K562 (cell line): Measurements from ENCODE around the gene LRRC25. TPM values are rescaled to one million over a fixed set of nuclear protein-coding genes. Genes with fewer than 3 reads are reported as not detected.

Source experiments
- CHD7 ChIP-seq: fragments of 200-600 bp; sonication (generic); IDR thresholded peaks from one replicate; pipeline ENCODE4 v1.6.1; 2012; ENCODE audit warnings: mild to moderate bottlenecking, low read depth, low read length, inconsistent platforms
- DPF2 ChIP-seq: fragments of 450-650 bp; IDR thresholded peaks from 2 replicates; pipeline ENCODE4 v1.6.1; 2016
- GATAD2B ChIP-seq: fragments of 450-650 bp; IDR thresholded peaks from 2 replicates; pipeline ENCODE4 v1.6.1; 2017; ENCODE audit warnings: mild to moderate bottlenecking, borderline replicate concordance
- KLF16 ChIP-seq: IDR thresholded peaks from 2 replicates; pipeline ENCODE4 v1.6.1; 2016; ENCODE audit warnings: antibody characterized with exemption
- TBP ChIP-seq: optimal IDR thresholded peaks from 2 replicates; pipeline ENCODE3; 2011; ENCODE audit warnings: low read depth, low read length, improper control_type of control experiment
- ZNF124 ChIP-seq: sonication (generic); formaldehyde crosslinking; IDR thresholded peaks from 2 replicates; pipeline ENCODE4 v1.8.1; 2022; ENCODE audit warnings: missing genetic modification reagents
- ZNF263 ChIP-seq: sonication (generic); formaldehyde crosslinking; IDR thresholded peaks from 2 replicates; pipeline ENCODE4 v1.8.0; 2022; ENCODE audit warnings: mild to moderate bottlenecking, missing genetic modification reagents, borderline replicate concordance
- polyA plus RNA-seq, 8 experiments: library from polyadenylated mRNA; depleted of rRNA in 4 of 8; stranded (reverse) in 5 of 8; unstranded in 3 of 8; fragments of >200 nt; fragmentation: Nextera tagmentation in 2 of 8; fragmentation: Illumina TruSeq in 1 of 8; extraction: Ambion mirVana in 2 of 8; extraction: Trizol in 1 of 8; gene quantifications; 2 replicates each; pipeline versions ENCODE4 v1.2.1 to v1.2.3, GENCODE V29; 2011 to 2014; ENCODE audit warnings: inconsistent platforms in 1 of 8, missing spikeins in 1 of 8
- total RNA-seq, 7 experiments: library from RNA; depleted of rRNA in 6 of 7; stranded (reverse); fragments of >200 nt in 6 of 7; fragmentation: Illumina TruSeq in 2 of 7; extraction: Trizol in 2 of 7; gene quantifications; 2 replicates each; pipeline versions ENCODE4 v1.2.1 to v1.2.3, GENCODE V29; 2011 to 2021; ENCODE audit warnings: low replicate concordance in 1 of 7
- TF ChIP-seq, protein P1 (sequence below): fragments of 250-450 bp; sonication (Bioruptor Pico); IDR thresholded peaks from 2 replicates; pipeline ENCODE4 v1.5.0; 2022; ENCODE audit warnings: mild to moderate bottlenecking
- TF ChIP-seq, protein P2 (sequence below): fragments of 250-450 bp; sonication (Bioruptor Pico); IDR thresholded peaks from 2 replicates; pipeline ENCODE4 v1.8.0; 2021; ENCODE audit warnings: moderate library complexity, mild to moderate bottlenecking, inconsistent platforms
- TF ChIP-seq, protein P3 (sequence below): fragments of 450-650 bp; IDR thresholded peaks from 2 replicates; pipeline ENCODE4 v1.6.1; 2016; ENCODE audit warnings: missing biosample characterization, missing genetic modification characterization

Gene LRRC25
- total and polyA plus RNA-seq, 9 of the 15 experiments (the other 6 are each of a cell fraction or from before 2014, with no cell fraction given) = 0.07 to 0.36 (median 0.10) TPM; not detected in 3

DNA sequence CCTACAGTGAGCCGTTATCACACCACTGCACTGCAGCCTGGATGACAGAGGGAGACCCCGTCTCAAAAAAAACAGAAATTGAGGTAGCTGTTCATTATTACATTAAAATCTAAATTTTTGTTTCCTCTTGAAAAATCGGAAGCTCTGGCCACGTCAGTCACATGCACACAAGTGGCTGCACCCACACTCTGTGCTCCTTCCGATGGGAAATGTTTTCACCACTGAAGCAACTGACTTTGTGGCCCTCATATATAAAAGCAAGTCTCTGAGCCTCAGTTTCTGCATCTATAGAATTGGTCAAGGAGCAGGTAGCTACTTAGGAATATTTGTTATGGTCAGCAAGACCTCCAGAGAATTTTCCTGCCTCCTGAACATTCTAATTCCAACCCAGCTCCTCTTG is 4.5 kb downstream of the LRRC25 start (continued):
- no peak for TF ChIP-seq CHD7
- TF ChIP-seq, protein P1, sequence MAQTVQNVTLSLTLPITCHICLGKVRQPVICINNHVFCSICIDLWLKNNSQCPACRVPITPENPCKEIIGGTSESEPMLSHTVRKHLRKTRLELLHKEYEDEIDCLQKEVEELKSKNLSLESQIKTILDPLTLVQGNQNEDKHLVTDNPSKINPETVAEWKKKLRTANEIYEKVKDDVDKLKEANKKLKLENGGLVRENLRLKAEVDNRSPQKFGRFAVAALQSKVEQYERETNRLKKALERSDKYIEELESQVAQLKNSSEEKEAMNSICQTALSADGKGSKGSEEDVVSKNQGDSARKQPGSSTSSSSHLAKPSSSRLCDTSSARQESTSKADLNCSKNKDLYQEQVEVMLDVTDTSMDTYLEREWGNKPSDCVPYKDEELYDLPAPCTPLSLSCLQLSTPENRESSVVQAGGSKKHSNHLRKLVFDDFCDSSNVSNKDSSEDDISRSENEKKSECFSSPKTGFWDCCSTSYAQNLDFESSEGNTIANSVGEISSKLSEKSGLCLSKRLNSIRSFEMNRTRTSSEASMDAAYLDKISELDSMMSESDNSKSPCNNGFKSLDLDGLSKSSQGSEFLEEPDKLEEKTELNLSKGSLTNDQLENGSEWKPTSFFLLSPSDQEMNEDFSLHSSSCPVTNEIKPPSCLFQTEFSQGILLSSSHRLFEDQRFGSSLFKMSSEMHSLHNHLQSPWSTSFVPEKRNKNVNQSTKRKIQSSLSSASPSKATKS = no peak
- TF ChIP-seq TBP = no peak
- TF ChIP-seq, protein P2, sequence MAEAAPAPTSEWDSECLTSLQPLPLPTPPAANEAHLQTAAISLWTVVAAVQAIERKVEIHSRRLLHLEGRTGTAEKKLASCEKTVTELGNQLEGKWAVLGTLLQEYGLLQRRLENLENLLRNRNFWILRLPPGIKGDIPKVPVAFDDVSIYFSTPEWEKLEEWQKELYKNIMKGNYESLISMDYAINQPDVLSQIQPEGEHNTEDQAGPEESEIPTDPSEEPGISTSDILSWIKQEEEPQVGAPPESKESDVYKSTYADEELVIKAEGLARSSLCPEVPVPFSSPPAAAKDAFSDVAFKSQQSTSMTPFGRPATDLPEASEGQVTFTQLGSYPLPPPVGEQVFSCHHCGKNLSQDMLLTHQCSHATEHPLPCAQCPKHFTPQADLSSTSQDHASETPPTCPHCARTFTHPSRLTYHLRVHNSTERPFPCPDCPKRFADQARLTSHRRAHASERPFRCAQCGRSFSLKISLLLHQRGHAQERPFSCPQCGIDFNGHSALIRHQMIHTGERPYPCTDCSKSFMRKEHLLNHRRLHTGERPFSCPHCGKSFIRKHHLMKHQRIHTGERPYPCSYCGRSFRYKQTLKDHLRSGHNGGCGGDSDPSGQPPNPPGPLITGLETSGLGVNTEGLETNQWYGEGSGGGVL (CRISPR knock-in tag) = no peak
- TF ChIP-seq ZNF124 (CRISPR knock-in tag) = no peak
- peak; percentile 4; the same call in 1 of the 2 replicates for TF ChIP-seq DPF2
- TF ChIP-seq, protein P3, sequence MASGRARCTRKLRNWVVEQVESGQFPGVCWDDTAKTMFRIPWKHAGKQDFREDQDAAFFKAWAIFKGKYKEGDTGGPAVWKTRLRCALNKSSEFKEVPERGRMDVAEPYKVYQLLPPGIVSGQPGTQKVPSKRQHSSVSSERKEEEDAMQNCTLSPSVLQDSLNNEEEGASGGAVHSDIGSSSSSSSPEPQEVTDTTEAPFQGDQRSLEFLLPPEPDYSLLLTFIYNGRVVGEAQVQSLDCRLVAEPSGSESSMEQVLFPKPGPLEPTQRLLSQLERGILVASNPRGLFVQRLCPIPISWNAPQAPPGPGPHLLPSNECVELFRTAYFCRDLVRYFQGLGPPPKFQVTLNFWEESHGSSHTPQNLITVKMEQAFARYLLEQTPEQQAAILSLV (tag) = no peak
- no peak for TF ChIP-seq GATAD2B
- peak; percentile 37; the same call in 1 of the 2 replicates for TF ChIP-seq ZNF263
- no peak for TF ChIP-seq KLF16
